NB4 (cell line): ENCODE data around the gene TMEM200A.

ENCODE experiments used
- DNase-seq: peaks from one replicate; pipeline ENCODE4 v3.0.0; 2010; ENCODE audit warnings: low read depth
- H3K4me3 ChIP-seq: one replicate; pipeline ENCODE4 v1.5.1; 2011; ENCODE audit warnings: mild to moderate bottlenecking, low read depth, low read length, moderate library complexity
- MYC ChIP-seq: IDR thresholded peaks from 2 replicates; pipeline ENCODE4 v1.6.1; 2011; ENCODE audit warnings: low read depth, low read length
- POLR2A ChIP-seq: IDR thresholded peaks from 2 replicates; pipeline ENCODE4 v1.6.1; 2011; ENCODE audit warnings: mild to moderate bottlenecking; ENCODE audit not compliant: insufficient read length; ENCODE audit errors: extremely low read depth
- TF ChIP-seq, protein P1 (sequence below): IDR thresholded peaks from 2 replicates; pipeline ENCODE4 v1.6.1; 2011; ENCODE audit warnings: low read depth, low read length
- TF ChIP-seq, protein P2 (sequence below): IDR thresholded peaks from one replicate; pipeline ENCODE4 v1.5.1; 2012; ENCODE audit warnings: low read depth, low read length

Gene TMEM200A

DNA sequence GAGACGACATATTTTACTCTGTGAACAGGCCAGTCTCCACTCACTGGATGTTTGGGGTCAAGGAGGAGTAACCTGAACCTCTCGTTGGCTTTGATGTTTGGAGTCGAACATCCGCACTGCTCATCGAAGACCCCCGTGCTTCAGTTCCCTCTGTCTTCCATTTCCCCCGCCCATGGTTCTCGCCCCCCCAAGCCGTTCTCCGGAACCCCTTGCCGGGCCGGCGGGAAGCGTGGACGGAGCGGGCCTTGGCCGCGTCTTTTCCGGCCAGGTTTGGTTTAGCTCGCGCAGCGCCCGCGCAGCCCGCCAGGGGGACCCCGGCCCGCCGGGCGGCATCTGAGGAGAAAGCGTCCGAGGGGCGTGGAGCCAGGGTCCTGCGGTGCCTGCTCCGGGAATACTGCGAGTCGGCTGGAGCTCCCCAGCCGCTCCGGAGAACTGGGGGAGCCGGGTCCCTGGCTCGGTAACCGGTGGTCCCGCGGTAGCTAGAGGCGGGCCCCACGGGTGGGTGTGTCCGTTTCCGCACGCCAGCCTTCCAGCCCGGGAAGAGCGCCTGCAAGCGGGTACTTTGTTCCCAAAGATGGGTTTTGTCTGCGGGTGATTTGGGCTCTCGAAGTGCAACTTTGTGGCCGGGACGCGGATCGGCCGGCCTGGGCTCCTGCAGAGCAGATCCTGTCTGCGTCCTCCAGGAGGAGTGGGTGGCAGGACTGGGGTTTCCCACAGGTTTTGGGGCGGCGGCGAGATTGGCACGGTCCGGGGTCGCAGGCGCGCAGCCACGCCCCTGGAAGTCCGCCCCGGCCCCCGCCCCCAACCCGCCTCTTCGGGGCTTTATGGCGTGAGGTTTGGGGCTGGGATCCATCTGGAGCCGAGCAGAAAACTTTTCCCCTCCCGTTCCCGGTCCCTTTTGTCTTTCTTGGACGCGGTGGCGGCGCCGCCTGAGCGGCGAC lies at the start of gene TMEM200A:
Gene TMEM200A, plus strand, starts transcription at position 852 of the 941 bp plus-strand sequence. CDS start 74,406 bp downstream, outside the sequence.
- no peak for DNase-seq
- TF ChIP-seq, protein P1, sequence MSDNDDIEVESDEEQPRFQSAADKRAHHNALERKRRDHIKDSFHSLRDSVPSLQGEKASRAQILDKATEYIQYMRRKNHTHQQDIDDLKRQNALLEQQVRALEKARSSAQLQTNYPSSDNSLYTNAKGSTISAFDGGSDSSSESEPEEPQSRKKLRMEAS, result no peak
- TF ChIP-seq POLR2A (no peak), MYC (no peak)
- TF ChIP-seq, protein P2, sequence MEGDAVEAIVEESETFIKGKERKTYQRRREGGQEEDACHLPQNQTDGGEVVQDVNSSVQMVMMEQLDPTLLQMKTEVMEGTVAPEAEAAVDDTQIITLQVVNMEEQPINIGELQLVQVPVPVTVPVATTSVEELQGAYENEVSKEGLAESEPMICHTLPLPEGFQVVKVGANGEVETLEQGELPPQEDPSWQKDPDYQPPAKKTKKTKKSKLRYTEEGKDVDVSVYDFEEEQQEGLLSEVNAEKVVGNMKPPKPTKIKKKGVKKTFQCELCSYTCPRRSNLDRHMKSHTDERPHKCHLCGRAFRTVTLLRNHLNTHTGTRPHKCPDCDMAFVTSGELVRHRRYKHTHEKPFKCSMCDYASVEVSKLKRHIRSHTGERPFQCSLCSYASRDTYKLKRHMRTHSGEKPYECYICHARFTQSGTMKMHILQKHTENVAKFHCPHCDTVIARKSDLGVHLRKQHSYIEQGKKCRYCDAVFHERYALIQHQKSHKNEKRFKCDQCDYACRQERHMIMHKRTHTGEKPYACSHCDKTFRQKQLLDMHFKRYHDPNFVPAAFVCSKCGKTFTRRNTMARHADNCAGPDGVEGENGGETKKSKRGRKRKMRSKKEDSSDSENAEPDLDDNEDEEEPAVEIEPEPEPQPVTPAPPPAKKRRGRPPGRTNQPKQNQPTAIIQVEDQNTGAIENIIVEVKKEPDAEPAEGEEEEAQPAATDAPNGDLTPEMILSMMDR, result peak; percentile 11
- no peak within 1 kb of the TSS for H3K4me3 ChIP-seq

DNA sequence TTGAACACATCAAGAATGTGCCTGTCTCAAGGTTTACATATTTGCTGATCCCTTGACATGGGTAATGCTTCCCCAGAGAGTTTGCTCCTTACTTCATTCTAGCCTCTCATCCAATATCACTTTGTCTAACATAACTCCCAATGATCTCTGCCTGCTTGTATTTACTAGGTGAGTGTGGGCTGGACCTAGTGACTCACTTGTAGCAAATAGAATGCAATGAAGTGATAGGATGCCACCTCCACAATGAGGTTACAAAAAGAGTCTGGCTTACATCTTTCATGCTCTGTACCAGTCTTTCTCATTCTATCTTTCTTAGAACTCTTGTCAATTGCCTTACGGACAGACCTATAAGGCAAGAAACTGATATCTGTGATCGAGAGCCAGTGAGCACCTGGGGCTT lies 44.9 kb upstream of the TMEM200A start:
- no peak for TF ChIP-seq MYC
- TF ChIP-seq, protein P1, result no peak
- no peak for TF ChIP-seq POLR2A
- TF ChIP-seq, protein P2, result no peak
- no peak for DNase-seq
- H3K4me3 ChIP-seq, result no peak overlapping the region

GRCh38 chr6:130322673-130323268 lies 43.0 kb upstream of the TMEM200A start:
- DNase-seq, result peak; percentile 68
- TF ChIP-seq MYC (no peak), POLR2A (no peak)
- TF ChIP-seq, protein P2, result peak; percentile 84
- H3K4me3 ChIP-seq, result no peak overlapping the region

GRCh38 chr6:130324657-130325056 lies 41.2 kb upstream of the TMEM200A start:
- TF ChIP-seq, protein P1, result no peak
- TF ChIP-seq POLR2A, result no peak
- no peak for TF ChIP-seq MYC
- TF ChIP-seq, protein P2, result no peak
- no peak overlapping the region for H3K4me3 ChIP-seq
- DNase-seq, result no peak

DNA sequence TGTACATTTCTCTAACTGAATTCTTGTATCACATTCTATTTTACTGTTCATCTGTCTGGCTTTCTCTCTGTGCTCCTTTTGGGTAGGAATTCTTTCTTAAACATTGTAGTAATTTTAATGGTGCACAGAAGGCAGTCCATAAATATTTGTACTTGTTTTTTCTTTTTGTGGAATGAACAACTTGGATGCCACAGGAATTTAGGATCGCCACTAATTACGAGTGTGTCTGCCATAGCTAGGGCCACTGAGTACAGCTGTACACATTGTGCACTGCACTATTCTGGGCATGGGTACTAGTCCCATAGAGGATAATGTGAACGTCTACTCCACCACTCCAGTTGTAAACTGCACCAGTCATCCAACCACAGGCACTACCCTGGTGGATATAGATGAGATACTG lies 39.3 kb upstream of the TMEM200A start:
- no peak for DNase-seq
- no peak for TF ChIP-seq POLR2A
- no peak for TF ChIP-seq MYC
- TF ChIP-seq, protein P2, result no peak
- TF ChIP-seq, protein P1, result no peak
- H3K4me3 ChIP-seq, result no peak overlapping the region
